Activated CD4-positive, alpha-beta T cell treated with anti-CD3 and anti-CD28 coated beads, Interleukin-2, amount 50 U/mL, for 24 hours (primary cell): ENCODE measurements around the gene MC3R.
"Not testable (repeated sequence)": the region's sequence is repeated elsewhere in the genome, so short reads cannot be mapped to it uniquely, and the experiment has no call there.

Experiments
- DNase-seq, 2 donors: peaks; one replicate each; pipeline ENCODE4 v3.0.0-alpha.2; 2020; ENCODE audit warnings: low read depth in 1 of 2, low spot score in 1 of 2

The MC3R gene

GRCh38 chr20:56247954-56248782 lies at the start of gene MC3R:
MC3R (plus strand) TSS chr20:56248732; CDS start chr20:56248844, 112 bp downstream.
- DNase-seq: peak in 1 of 2 donors; percentile 6

GRCh38 chr20:56200456-56200855 lies 48.1 kb upstream of the MC3R start:
- DNase-seq: no peak

GRCh38 chr20:56202493-56203077 lies 45.9 kb upstream of the MC3R start:
- DNase-seq: no peak

GRCh38 chr20:56204206-56204605 lies 44.3 kb upstream of the MC3R start:
- no peak for DNase-seq

GRCh38 chr20:56205346-56205745 lies 43.2 kb upstream of the MC3R start:
- DNase-seq: no peak

- no peak for DNase-seq
These were observed 40.9 kb upstream of the MC3R start for GRCh38 chr20:56207656-56208055.

- no peak for DNase-seq
These were observed 40.4 kb upstream of the MC3R start for GRCh38 chr20:56208121-56208520.

- no peak for DNase-seq
These were observed 37.5 kb upstream of the MC3R start for GRCh38 chr20:56211051-56211450.

- DNase-seq: no peak
These were observed 36.4 kb upstream of the MC3R start for GRCh38 chr20:56212091-56212490.

- DNase-seq: no peak
These were observed 35.2 kb upstream of the MC3R start for GRCh38 chr20:56213321-56213720.

GRCh38 chr20:56215115-56215514 lies 33.4 kb upstream of the MC3R start:
- no peak for DNase-seq

- DNase-seq: no peak
These were observed 30.7 kb upstream of the MC3R start for GRCh38 chr20:56217829-56218228.

GRCh38 chr20:56221186-56221585 lies 27.3 kb upstream of the MC3R start:
- not testable (repeated sequence) for DNase-seq

- no peak for DNase-seq
These were observed 26.3 kb upstream of the MC3R start for GRCh38 chr20:56222201-56222600.

- no peak for DNase-seq
These were observed 25.6 kb upstream of the MC3R start for GRCh38 chr20:56222945-56223344.

- DNase-seq: no peak
These were observed 25.2 kb upstream of the MC3R start for GRCh38 chr20:56223352-56223751.

GRCh38 chr20:56228021-56228420 lies 20.5 kb upstream of the MC3R start:
- no peak for DNase-seq

GRCh38 chr20:56229812-56230211 lies 18.7 kb upstream of the MC3R start:
- DNase-seq: no peak

- DNase-seq: no peak
These were observed 14.4 kb upstream of the MC3R start for GRCh38 chr20:56234110-56234509.

GRCh38 chr20:56237335-56237734 lies 11.2 kb upstream of the MC3R start:
- DNase-seq: no peak

GRCh38 chr20:56244259-56244658 lies 4.3 kb upstream of the MC3R start:
- DNase-seq: no peak

GRCh38 chr20:56245761-56246160 lies 2.8 kb upstream of the MC3R start:
- no peak for DNase-seq
